GDM1 (cell line): ENCODE results near the gene BICDL1.

Experiments
- DNase-seq: peaks from one replicate; lab custom pipeline; 2025; lab: John Stamatoyannopoulos, UW

The BICDL1 gene

GRCh38 chr12:120130011-120130410 lies 141.0 kb downstream of the BICDL1 start:
- DNase-seq, result no peak

GRCh38 chr12:120131116-120131515 lies 142.1 kb downstream of the BICDL1 start:
- DNase-seq, result no peak

- DNase-seq, result no peak
Observed at GRCh38 chr12:120132054-120132836, 143.2 kb downstream of the BICDL1 start.

DNA sequence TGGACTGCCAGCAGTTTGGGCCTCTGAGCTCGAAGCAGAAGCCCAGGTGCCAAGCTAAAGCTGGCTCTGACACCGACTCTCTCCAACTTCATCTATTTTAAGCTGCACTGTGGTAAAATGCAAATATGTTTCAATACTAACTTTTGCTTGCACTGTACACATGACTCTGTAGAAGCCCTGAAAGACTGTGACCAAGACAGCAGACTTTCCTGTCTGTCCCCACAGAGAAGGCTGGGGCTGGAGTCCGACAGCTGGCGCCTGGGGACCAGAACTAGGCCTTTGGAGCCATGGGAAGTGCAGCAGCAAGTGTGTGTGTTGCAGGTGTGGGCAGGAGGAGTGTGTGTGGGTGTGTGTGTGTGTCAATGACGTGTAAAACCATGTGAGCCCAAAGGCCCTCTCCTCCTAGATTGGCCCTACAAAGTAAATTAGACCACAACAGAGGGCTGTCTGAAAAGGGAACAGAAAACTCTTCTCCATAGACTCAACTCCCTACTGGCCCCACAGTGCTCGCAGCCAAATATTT lies 143.9 kb downstream of the BICDL1 start:
- no peak for DNase-seq

GRCh38 chr12:120134307-120134980 lies 145.4 kb downstream of the BICDL1 start:
- DNase-seq, result no peak

DNA sequence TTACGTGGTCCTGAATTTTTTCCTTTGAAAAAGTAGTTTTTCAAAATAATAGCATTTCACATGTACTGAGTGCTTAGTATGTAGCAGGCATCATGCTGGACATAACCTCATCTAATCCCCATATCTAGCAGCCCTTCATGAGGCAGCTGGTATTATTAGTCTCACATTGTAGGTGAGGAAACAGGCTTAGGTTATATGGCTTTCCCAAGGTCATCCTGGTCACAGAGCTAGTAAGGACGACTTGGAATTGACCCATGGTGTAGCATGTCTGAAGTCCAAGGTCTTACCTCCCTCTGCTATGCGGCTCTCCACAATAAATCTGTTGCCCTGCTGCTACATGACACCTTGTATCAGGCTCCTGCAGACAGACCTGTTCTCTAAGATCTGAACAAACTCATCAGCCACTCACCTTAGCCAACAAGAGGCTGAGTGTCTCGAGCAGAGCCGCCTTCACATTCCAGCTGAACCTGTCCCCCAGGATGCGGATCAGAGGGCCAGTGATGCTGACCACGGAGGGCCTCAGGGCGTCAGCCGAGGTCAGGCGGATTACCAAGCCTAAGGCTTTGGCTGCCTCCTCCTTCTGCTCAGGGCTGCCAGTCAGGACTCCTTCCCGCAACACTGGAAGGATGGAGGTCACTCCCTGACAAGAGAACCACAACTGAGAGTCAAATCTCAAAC lies 147.2 kb downstream of the BICDL1 start:
- DNase-seq, result no peak

GRCh38 chr12:120137833-120138232 lies 148.8 kb downstream of the BICDL1 start:
- no peak for DNase-seq

GRCh38 chr12:120138366-120138765 lies 149.3 kb downstream of the BICDL1 start:
- no peak for DNase-seq

DNA sequence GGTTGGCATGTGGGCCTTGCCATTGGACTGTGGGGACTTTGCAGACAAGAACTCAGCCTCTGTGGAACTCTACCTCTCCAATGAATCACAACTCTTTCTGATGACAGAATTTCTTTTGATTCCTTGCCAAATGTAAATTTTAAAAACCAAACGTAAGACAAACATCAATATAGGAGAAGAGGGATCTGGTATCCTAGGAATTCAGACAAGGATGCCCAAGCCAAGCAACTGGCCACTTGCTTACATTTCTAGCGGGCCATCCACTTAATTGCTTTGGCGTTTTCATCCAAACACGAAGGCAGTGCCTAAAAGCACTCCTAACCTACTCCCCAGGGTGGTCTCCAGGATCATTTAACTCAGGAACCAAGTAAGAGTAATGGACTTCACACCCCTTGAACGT lies 150.9 kb downstream of the BICDL1 start:
- no peak for DNase-seq

- no peak for DNase-seq
Observed at GRCh38 chr12:120140603-120141002, 151.6 kb downstream of the BICDL1 start.

- DNase-seq, result no peak
Observed at GRCh38 chr12:120141336-120141735, 152.3 kb downstream of the BICDL1 start.

- no peak for DNase-seq
Observed at GRCh38 chr12:120142231-120142877, 153.3 kb downstream of the BICDL1 start.
